ENCODE data around the gene CORO2B.
"Not testable (repeated sequence)": the region's sequence is repeated elsewhere in the genome, so short reads cannot be mapped to it uniquely, and the experiment has no call there.

CORO2B gene

GRCh38 chr15:68676011-68676605, 97.3 kb downstream of the CORO2B start:
- no peak for DNase-seq (ENCODE audit: low read depth)

- no peak for DNase-seq (ENCODE audit: low read depth)
These were observed 98.1 kb downstream of the CORO2B start for GRCh38 chr15:68676926-68677325.

- DNase-seq (ENCODE audit: low read depth), result no peak
These were observed 99.2 kb downstream of the CORO2B start for GRCh38 chr15:68677996-68678395.

- DNase-seq (ENCODE audit: low read depth), result no peak
These were observed 100.0 kb downstream of the CORO2B start for GRCh38 chr15:68678746-68679145.

- no peak for DNase-seq (ENCODE audit: low read depth)
These were observed 100.4 kb downstream of the CORO2B start for GRCh38 chr15:68679161-68679560.

GRCh38 chr15:68679961-68680371, 101.2 kb downstream of the CORO2B start:
- no peak for DNase-seq (ENCODE audit: low read depth)

- not testable (repeated sequence) for DNase-seq (ENCODE audit: low read depth)
These were observed 102.0 kb downstream of the CORO2B start for GRCh38 chr15:68680756-68681155.

- no peak for DNase-seq (ENCODE audit: low read depth)
These were observed 103.0 kb downstream of the CORO2B start for GRCh38 chr15:68681836-68682235.

GRCh38 chr15:68682330-68682729, 103.5 kb downstream of the CORO2B start:
- DNase-seq (ENCODE audit: low read depth), result no peak

GRCh38 chr15:68683026-68683425, 104.2 kb downstream of the CORO2B start:
- no peak for DNase-seq (ENCODE audit: low read depth)

GRCh38 chr15:68683551-68683950, 104.8 kb downstream of the CORO2B start:
- no peak for DNase-seq (ENCODE audit: low read depth)

- no peak for DNase-seq (ENCODE audit: low read depth)
These were observed 105.7 kb downstream of the CORO2B start for GRCh38 chr15:68684476-68684875.

- no peak for DNase-seq (ENCODE audit: low read depth)
These were observed 108.4 kb downstream of the CORO2B start for GRCh38 chr15:68687136-68687735.

- DNase-seq (ENCODE audit: low read depth), result no peak
These were observed 112.9 kb downstream of the CORO2B start for GRCh38 chr15:68691705-68692104.

- no peak for DNase-seq (ENCODE audit: low read depth)
These were observed 114.3 kb downstream of the CORO2B start for GRCh38 chr15:68693071-68693470.

GRCh38 chr15:68694111-68694510, 115.3 kb downstream of the CORO2B start:
- no peak for DNase-seq (ENCODE audit: low read depth)

- DNase-seq (ENCODE audit: low read depth), result no peak
These were observed 116.3 kb downstream of the CORO2B start for GRCh38 chr15:68695061-68695595.

- DNase-seq (ENCODE audit: low read depth), result no peak
These were observed 117.9 kb downstream of the CORO2B start for GRCh38 chr15:68696414-68697363.

- no peak for DNase-seq (ENCODE audit: low read depth)
These were observed 119.2 kb downstream of the CORO2B start for GRCh38 chr15:68697711-68698690.

GRCh38 chr15:68698708-68699107, 119.9 kb downstream of the CORO2B start:
- DNase-seq (ENCODE audit: low read depth), result no peak

GRCh38 chr15:68699124-68699880, 120.5 kb downstream of the CORO2B start:
- DNase-seq (ENCODE audit: low read depth), result no peak

Data from CMK (cell line).